ENCODE data around the gene ARHGEF16.

Gene ARHGEF16

GRCh38 chr1:3462356-3463012 is 8.0 kb downstream of the ARHGEF16 start:
- no peaks in the 10 kb centered on the region for H3K9me3 ChIP-seq (replicated peaks; ENCODE audit: insufficient read depth, low read length)
- no peak for DNase-seq
- H3K27ac ChIP-seq (ENCODE audit: low read length), result no peak overlapping the region
- no peak overlapping the region for H3K4me3 ChIP-seq (ENCODE audit: low read length)
- no peak overlapping the region for H2AFZ ChIP-seq (ENCODE audit: low read length)
- H4K20me1 ChIP-seq (ENCODE audit: insufficient read depth, low read length), result no peaks in the 10 kb centered on the region
- H3K36me3 ChIP-seq (replicated peaks; ENCODE audit: insufficient read depth, low read length), result no peaks in the 10 kb centered on the region
- no peaks in the 10 kb centered on the region for H3K79me2 ChIP-seq (ENCODE audit: low read length)
- TF ChIP-seq CTCF (IDR thresholded peaks at IDR 0.05; ENCODE audit: low read length), result no peak
- no peak for TF ChIP-seq EZH2phosphoT487 (IDR thresholded peaks at IDR 0.05; ENCODE audit: low read length)
- no peak for TF ChIP-seq EZH2 (optimal IDR thresholded peaks at IDR 0.05; ENCODE audit: low read depth, low read length)
- no peaks in the 10 kb centered on the region for H3F3A ChIP-seq (ENCODE audit: insufficient read depth, low read length)
- H3K4me2 ChIP-seq (ENCODE audit: low read depth, low read length), result no peak overlapping the region
- H3K27me3 ChIP-seq (replicated peaks; ENCODE audit: insufficient read depth, low read length), result peaks cover 100% of the 10 kb centered on the region
- H3K9ac ChIP-seq (ENCODE audit: low read length), result no peak overlapping the region
- no peaks in the 10 kb centered on the region for H3K4me1 ChIP-seq (ENCODE audit: low read length)
- no peaks in the 10 kb centered on the region for H3K9me2 ChIP-seq (replicated peaks; ENCODE audit: insufficient read depth, low read length)

DNA sequence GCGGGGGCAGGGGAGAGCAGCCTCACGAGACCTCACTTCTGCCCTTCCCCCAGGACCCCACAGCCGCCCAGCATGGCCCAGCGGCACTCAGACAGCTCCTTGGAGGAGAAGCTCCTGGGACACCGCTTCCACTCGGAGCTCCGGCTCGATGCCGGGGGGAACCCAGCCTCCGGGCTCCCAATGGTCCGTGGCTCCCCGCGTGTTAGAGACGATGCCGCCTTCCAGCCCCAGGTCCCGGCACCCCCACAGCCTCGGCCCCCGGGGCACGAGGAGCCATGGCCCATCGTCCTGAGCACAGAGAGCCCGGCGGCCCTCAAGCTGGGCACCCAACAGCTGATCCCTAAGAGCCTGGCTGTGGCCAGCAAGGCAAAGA is 8.5 kb downstream of the ARHGEF16 start:
- Histone ChIP-seq H3K27ac (ENCODE audit: low read length) (no peak overlapping the region), H3K79me2 (ENCODE audit: low read length) (no peaks in the 10 kb centered on the region), H3K9me2 (replicated peaks; ENCODE audit: insufficient read depth, low read length) (no peaks in the 10 kb centered on the region), H3K9me3 (replicated peaks; ENCODE audit: insufficient read depth, low read length) (no peaks in the 10 kb centered on the region), H3K9ac (ENCODE audit: low read length) (no peak overlapping the region), H3K36me3 (replicated peaks; ENCODE audit: insufficient read depth, low read length) (no peaks in the 10 kb centered on the region), H3K4me3 (ENCODE audit: low read length) (no peak overlapping the region), H4K20me1 (ENCODE audit: insufficient read depth, low read length) (no peaks in the 10 kb centered on the region), H3F3A (ENCODE audit: insufficient read depth, low read length) (no peaks in the 10 kb centered on the region), H3K4me2 (ENCODE audit: low read depth, low read length) (no peak overlapping the region), H3K4me1 (ENCODE audit: low read length) (no peaks in the 10 kb centered on the region), H3K27me3 (replicated peaks; ENCODE audit: insufficient read depth, low read length) (peaks cover 100% of the 10 kb centered on the region), H2AFZ (ENCODE audit: low read length) (no peak overlapping the region)
- no peak for TF ChIP-seq EZH2 (optimal IDR thresholded peaks at IDR 0.05; ENCODE audit: low read depth, low read length)
- TF ChIP-seq EZH2phosphoT487 (IDR thresholded peaks at IDR 0.05; ENCODE audit: low read length), result no peak
- TF ChIP-seq CTCF (IDR thresholded peaks at IDR 0.05; ENCODE audit: low read length), result no peak
- no peak for DNase-seq

DNA sequence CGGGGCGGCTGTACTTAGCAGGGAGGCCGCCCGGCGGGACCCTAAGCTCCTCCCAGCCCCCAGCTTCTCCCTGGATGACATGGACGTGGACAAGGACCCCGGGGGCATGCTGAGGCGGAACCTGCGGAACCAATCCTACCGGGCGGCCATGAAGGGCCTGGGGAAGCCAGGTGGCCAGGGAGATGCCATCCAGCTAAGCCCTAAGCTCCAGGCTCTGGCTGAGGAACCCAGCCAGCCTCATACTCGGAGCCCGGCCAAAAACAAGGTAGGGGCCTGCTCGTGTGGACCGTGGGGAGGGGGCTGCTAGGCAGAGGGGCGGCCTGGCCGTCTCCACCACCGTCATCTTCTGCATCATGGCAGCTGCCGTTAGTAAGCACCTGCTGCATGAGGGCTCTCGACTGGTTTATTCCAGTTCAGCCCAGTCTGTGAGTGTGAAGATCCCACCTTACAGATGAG is 9.0 kb downstream of the ARHGEF16 start:
- H3K4me2 ChIP-seq (ENCODE audit: low read depth, low read length), result no peak overlapping the region
- no peaks in the 10 kb centered on the region for H4K20me1 ChIP-seq (ENCODE audit: insufficient read depth, low read length)
- no peak overlapping the region for H2AFZ ChIP-seq (ENCODE audit: low read length)
- H3K79me2 ChIP-seq (ENCODE audit: low read length), result no peaks in the 10 kb centered on the region
- no peak for DNase-seq
- H3K9ac ChIP-seq (ENCODE audit: low read length), result no peak overlapping the region
- TF ChIP-seq EZH2phosphoT487 (IDR thresholded peaks at IDR 0.05; ENCODE audit: low read length) (no peak), EZH2 (optimal IDR thresholded peaks at IDR 0.05; ENCODE audit: low read depth, low read length) (no peak), CTCF (IDR thresholded peaks at IDR 0.05; ENCODE audit: low read length) (no peak)
- H3K4me1 ChIP-seq (ENCODE audit: low read length), result no peaks in the 10 kb centered on the region
- peaks cover 100% of the 10 kb centered on the region for H3K27me3 ChIP-seq (replicated peaks; ENCODE audit: insufficient read depth, low read length)
- no peaks in the 10 kb centered on the region for H3K36me3 ChIP-seq (replicated peaks; ENCODE audit: insufficient read depth, low read length)
- no peak overlapping the region for H3K27ac ChIP-seq (ENCODE audit: low read length)
- no peaks in the 10 kb centered on the region for H3K9me2 ChIP-seq (replicated peaks; ENCODE audit: insufficient read depth, low read length)
- no peak overlapping the region for H3K4me3 ChIP-seq (ENCODE audit: low read length)
- no peaks in the 10 kb centered on the region for H3K9me3 ChIP-seq (replicated peaks; ENCODE audit: insufficient read depth, low read length)
- no peaks in the 10 kb centered on the region for H3F3A ChIP-seq (ENCODE audit: insufficient read depth, low read length)
